Endodermal cell (in vitro differentiated cells): ENCODE results near the gene PRXL2B. TPM values are rescaled to one million over a fixed set of nuclear protein-coding genes. Genes with fewer than 3 reads are reported as not detected.
A peak's percentile ranks its signal among the peaks of the same experiment; 100 is the strongest.

Experiments
- DNase-seq: peaks from one replicate; pipeline ENCODE4 v3.0.0-alpha.2; 2017
- H3K27ac ChIP-seq: 2 replicates; pipeline ENCODE4 v1.5.1; 2013; ENCODE audit warnings: mild to moderate bottlenecking, low read depth, low read length, moderate library complexity
- H3K27me3 ChIP-seq: 2 replicates; pipeline ENCODE4 v1.6.1; 2013; ENCODE audit warnings: mild to moderate bottlenecking, low read length, moderate library complexity; ENCODE audit not compliant: insufficient read depth, control insufficient read depth, poor library complexity, severe bottlenecking
- H3K36me3 ChIP-seq: 2 replicates; pipeline ENCODE4 v1.7.0; 2013; ENCODE audit warnings: mild to moderate bottlenecking, low read length, moderate library complexity; ENCODE audit not compliant: control insufficient read depth, insufficient read depth
- H3K4me1 ChIP-seq: one replicate; pipeline ENCODE4 v1.7.0; 2013; ENCODE audit warnings: low read length; ENCODE audit not compliant: control insufficient read depth, insufficient read depth
- H3K4me3 ChIP-seq: 2 replicates; pipeline ENCODE4 v1.5.1; 2013; ENCODE audit warnings: mild to moderate bottlenecking, low read length, moderate library complexity
- H3K9ac ChIP-seq: 2 replicates; pipeline ENCODE4 v1.6.1; 2013; ENCODE audit warnings: mild to moderate bottlenecking, low read length, moderate library complexity; ENCODE audit not compliant: poor library complexity, severe bottlenecking; ENCODE audit errors: extremely low read depth
- H3K9me3 ChIP-seq: 2 replicates; pipeline ENCODE4 v1.6.1; 2013; ENCODE audit warnings: mild to moderate bottlenecking, low read length, moderate library complexity; ENCODE audit not compliant: control insufficient read depth
- H3K27ac Mint-ChIP-seq: 2 replicates; pipeline ENCODE4 v1.8.0; 2020; ENCODE audit warnings: mixed read lengths
- H3K27me3 Mint-ChIP-seq: 2 replicates; pipeline ENCODE4 v1.8.0; 2021; ENCODE audit warnings: mild to moderate bottlenecking, mixed read lengths; ENCODE audit not compliant: insufficient read depth
- H3K36me3 Mint-ChIP-seq: 2 replicates; pipeline ENCODE4 v1.8.0; 2020; ENCODE audit warnings: low read depth, mixed read lengths
- H3K4me1 Mint-ChIP-seq: 2 replicates; pipeline ENCODE4 v1.8.0; 2020; ENCODE audit warnings: mixed read lengths
- H3K4me3 Mint-ChIP-seq: 2 replicates; pipeline ENCODE4 v1.8.0; 2020; ENCODE audit warnings: mild to moderate bottlenecking, moderate library complexity, mixed read lengths
- H3K9me3 Mint-ChIP-seq: 2 replicates; pipeline ENCODE4 v1.8.0; 2020; ENCODE audit warnings: mild to moderate bottlenecking, mixed read lengths
- CTCF ChIP-seq: fragments of 200-600 bp; sonication (generic); conservative IDR thresholded peaks from 2 replicates; pipeline ENCODE4 v1.5.0; 2021; ENCODE audit warnings: antibody characterized with exemption, mild to moderate bottlenecking
- WGBS, 2 experiments: methylation state at CpG; one replicate each; pipeline versions ENCODE4 v1.1.5 to v1.1.7; 2013; ENCODE audit warnings: missing lambda C conversion rate in 2 of 2, mixed read lengths in 1 of 2; ENCODE audit not compliant: insufficient coverage in 1 of 2, insufficient read length in 1 of 2; 5-methylcytosine and 5-hydroxymethylcytosine counted together
- total RNA-seq, 2 donors: library from RNA; stranded (reverse); fragmentation: NEBNext Ultra II Directional in 1 of 2; extraction: Animal tissue kit (Norgen Biotek cat#: 25700) in 1 of 2; gene quantifications; 2 replicates in 1 of 2; 3 replicates in 1 of 2; pipeline ENCODE4 v1.2.1, GENCODE V29; 2021

The PRXL2B gene
- total RNA-seq, 2 donors from 2014 or later = 33.4 to 34.4 TPM

- DNase-seq = peak; percentile 36
- Mint-ChIP-seq H3K27ac (no peak overlapping the region), H3K4me1 (peaks cover 2% of the 10 kb centered on the region), H3K4me3 (no peak overlapping the region), H3K27me3 (peaks cover 2% of the 10 kb centered on the region), H3K36me3 (peaks cover 5% of the 10 kb centered on the region), H3K9me3 (peaks cover 18% of the 10 kb centered on the region)
- Histone ChIP-seq H3K27ac (no peak overlapping the region), H3K9me3 (no peaks in the 10 kb centered on the region), H3K9ac (no peak overlapping the region), H3K4me3 (no peak overlapping the region), H3K27me3 (no peaks in the 10 kb centered on the region), H3K4me1 (no peaks in the 10 kb centered on the region), H3K36me3 (no peaks in the 10 kb centered on the region)
- 90 to 92% methylated on average over 2 to 19 of the region's 19 CpGs for WGBS, 2 experiments
- TF ChIP-seq CTCF = no peak
Measured at GRCh38 chr1:2595261-2595811, 8.8 kb downstream of the PRXL2B start.

DNA sequence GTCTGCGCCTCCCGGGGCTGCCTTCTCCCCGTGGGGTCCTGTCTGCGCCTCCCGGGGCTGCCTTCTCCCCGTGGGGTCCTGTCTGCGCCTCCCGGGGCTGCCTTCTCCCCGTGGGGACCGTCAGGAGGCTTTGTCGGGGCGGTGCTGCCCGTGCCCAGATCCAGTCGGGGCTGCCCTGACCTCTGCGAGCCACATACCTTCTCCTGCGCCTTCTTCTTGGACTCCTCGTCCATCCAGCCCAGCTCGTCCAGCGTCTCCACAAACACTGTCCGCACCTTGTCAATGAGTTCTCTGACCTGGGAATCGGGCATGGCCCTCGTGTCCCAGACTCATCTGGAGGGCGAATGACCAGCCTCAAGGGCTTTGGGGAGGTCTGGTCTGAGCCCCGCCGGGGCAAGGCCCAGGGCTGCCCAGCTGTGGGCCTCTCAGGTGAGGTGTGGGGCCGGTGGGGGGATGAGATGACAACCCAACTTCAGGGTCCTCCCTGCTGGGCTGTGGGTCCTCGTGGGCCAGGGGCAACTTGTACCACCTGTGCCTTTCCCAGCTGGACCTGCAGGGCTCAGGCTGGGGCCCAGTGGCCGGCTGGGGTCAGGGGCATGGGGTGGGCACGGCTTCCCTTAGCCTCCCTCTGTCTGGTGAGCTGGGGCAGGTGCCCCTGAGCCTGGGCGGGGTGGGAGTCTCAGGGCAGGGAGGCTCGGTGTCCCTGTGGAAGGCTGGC is 9.4 kb downstream of the PRXL2B start:
- H3K27me3 ChIP-seq = no peaks in the 10 kb centered on the region
- no peak overlapping the region for H3K4me3 ChIP-seq
- no peak for TF ChIP-seq CTCF
- peaks cover 2% of the 10 kb centered on the region for H3K27me3 Mint-ChIP-seq
- H3K4me3 Mint-ChIP-seq = no peak overlapping the region
- no peak overlapping the region for H3K27ac ChIP-seq
- DNase-seq = peak; percentile 38
- H3K9me3 Mint-ChIP-seq = peaks cover 17% of the 10 kb centered on the region
- H3K4me1 ChIP-seq = no peaks in the 10 kb centered on the region
- H3K9me3 ChIP-seq = no peaks in the 10 kb centered on the region
- H3K36me3 ChIP-seq = no peaks in the 10 kb centered on the region
- H3K27ac Mint-ChIP-seq = no peak overlapping the region
- no peak overlapping the region for H3K9ac ChIP-seq
- peaks cover 2% of the 10 kb centered on the region for H3K4me1 Mint-ChIP-seq
- WGBS, 2 experiments = 89 to 94% methylated on average over 16 to 31 of the region's 31 CpGs
- peaks cover 3% of the 10 kb centered on the region for H3K36me3 Mint-ChIP-seq

- DNase-seq = peak; percentile 32
- Mint-ChIP-seq H3K36me3 (no peaks in the 10 kb centered on the region), H3K27ac (no peak overlapping the region), H3K4me3 (no peak overlapping the region), H3K9me3 (peaks cover 10% of the 10 kb centered on the region), H3K27me3 (peaks cover 2% of the 10 kb centered on the region), H3K4me1 (peaks cover 2% of the 10 kb centered on the region)
- no peak for TF ChIP-seq CTCF
- no peak overlapping the region for H3K27ac ChIP-seq
- 92 to 97% methylated on average over 13 to 28 of the region's 28 CpGs for WGBS, 2 experiments
- no peaks in the 10 kb centered on the region for H3K9me3 ChIP-seq
- H3K27me3 ChIP-seq = no peaks in the 10 kb centered on the region
- H3K9ac ChIP-seq = no peak overlapping the region
- H3K4me1 ChIP-seq = no peaks in the 10 kb centered on the region
- H3K4me3 ChIP-seq = no peak overlapping the region
- no peaks in the 10 kb centered on the region for H3K36me3 ChIP-seq
Measured at GRCh38 chr1:2596530-2597333, 10.2 kb downstream of the PRXL2B start.
